Inferior parietal cortex (tissue), 1 donor: Measurements from ENCODE around the gene PCDHGA5.
"Not testable (repeated sequence)": the region's sequence is repeated elsewhere in the genome, so short reads cannot be mapped to it uniquely, and the experiment has no call there.

Experiments
- DNase-seq: peaks from one replicate; pipeline ENCODE4 v3.0.0-alpha.2; 2016; ENCODE audit errors: extremely low spot score

Gene PCDHGA5

GRCh38 chr5:141351591-141351990 lies 12.4 kb upstream of the PCDHGA5 start:
- DNase-seq = no peak

- DNase-seq = no peak
Observed at GRCh38 chr5:141354900-141355469, 9.0 kb upstream of the PCDHGA5 start, which contains the start of gene PCDHGA4. Gene PCDHGA4 (plus strand): TSS chr5:141355021. CDS start chr5:141355108, 87 bp downstream.

- DNase-seq = no peak
Observed at GRCh38 chr5:141355641-141356040, 8.3 kb upstream of the PCDHGA5 start.

GRCh38 chr5:141356133-141356532 lies 7.8 kb upstream of the PCDHGA5 start:
- DNase-seq = no peak

- no peak for DNase-seq
Observed at GRCh38 chr5:141356950-141357349, 7.0 kb upstream of the PCDHGA5 start.

- DNase-seq = peak; percentile 27
Observed at GRCh38 chr5:141359790-141360426, 4.1 kb upstream of the PCDHGA5 start, which contains the start of gene PCDHGB2. Gene PCDHGB2 (plus strand): TSS chr5:141359994. CDS start chr5:141360136, 142 bp downstream.

- DNase-seq = no peak
Observed at GRCh38 chr5:141360685-141361084, 3.3 kb upstream of the PCDHGA5 start.

GRCh38 chr5:141362719-141363118 lies 1.2 kb upstream of the PCDHGA5 start:
- DNase-seq = no peak

GRCh38 chr5:141366016-141366896 lies 2.3 kb downstream of the PCDHGA5 start:
- no peak for DNase-seq

GRCh38 chr5:141369994-141370848 lies 6.3 kb downstream of the PCDHGA5 start, which contains the start of gene PCDHGB3:
Gene PCDHGB3 (plus strand): TSS chr5:141370242. CDS start chr5:141370395, 153 bp downstream.
- DNase-seq = peak; percentile 4

- DNase-seq = no peak
Observed at GRCh38 chr5:141371572-141372475, 7.9 kb downstream of the PCDHGA5 start.

GRCh38 chr5:141373673-141374317 lies 9.8 kb downstream of the PCDHGA5 start, which contains the start of gene PCDHGA6:
Gene PCDHGA6 (plus strand): TSS chr5:141373891. CDS start chr5:141374084, 193 bp downstream.
- DNase-seq = no peak

GRCh38 chr5:141374627-141375026 lies 10.7 kb downstream of the PCDHGA5 start:
- DNase-seq = no peak

GRCh38 chr5:141375444-141376155 lies 11.6 kb downstream of the PCDHGA5 start:
- DNase-seq = not testable (repeated sequence)

- DNase-seq = no peak
Observed at GRCh38 chr5:141382469-141383294, 18.7 kb downstream of the PCDHGA5 start, which contains the start of gene PCDHGA7. Gene PCDHGA7 (plus strand): TSS chr5:141382742. CDS start chr5:141382900, 158 bp downstream.

GRCh38 chr5:141383345-141383744 lies 19.4 kb downstream of the PCDHGA5 start:
- DNase-seq = no peak

- DNase-seq = no peak
Observed at GRCh38 chr5:141384471-141385267, 20.7 kb downstream of the PCDHGA5 start.
